MCF 10A (cell line): ENCODE measurements around the gene PRPF38B. TPM values are rescaled to one million over a fixed set of nuclear protein-coding genes. Genes with fewer than 3 reads are reported as not detected.

Experiments
- BruUV-seq: library from RNA; stranded (reverse); fragments of 400-500 nt; replicated peaks from 2 replicates; lab custom pipeline; 2021; lab: Mats Ljungman, UMichigan
- CTCF ChIA-PET: fragments of 300-600 bp; sonication (Branson Sonifier 250); formaldehyde crosslinking; extraction: SDS; loops from one replicate; lab custom pipeline; 2021; ENCODE audit warnings: antibody characterized with exemption, inconsistent platforms; lab: Yijun Ruan, JAX
- POLR2A ChIA-PET: fragments of 300-600, 350-650 bp; sonication (Branson Sonifier 250); formaldehyde crosslinking; extraction: SDS; loops from one replicate; lab custom pipeline; 2020; ENCODE audit warnings: antibody characterized with exemption, inconsistent platforms; lab: Yijun Ruan, JAX
- DNase-seq: peaks from one replicate; pipeline ENCODE4 v3.0.0-alpha.2; 2018; ENCODE audit not compliant: unreplicated experiment
- H3K27ac Mint-ChIP-seq: one replicate; pipeline ENCODE4 v1.8.0; 2022; ENCODE audit warnings: mild to moderate bottlenecking, low read depth, mixed read lengths; ENCODE audit not compliant: unreplicated experiment
- H3K27me3 Mint-ChIP-seq: one replicate; pipeline ENCODE4 v1.8.0; 2022; ENCODE audit warnings: mixed read lengths; ENCODE audit not compliant: insufficient read depth, unreplicated experiment
- H3K36me3 Mint-ChIP-seq: one replicate; pipeline ENCODE4 v1.8.0; 2022; ENCODE audit warnings: mild to moderate bottlenecking, moderate library complexity, mixed read lengths; ENCODE audit not compliant: insufficient read depth, unreplicated experiment
- H3K4me1 Mint-ChIP-seq: one replicate; pipeline ENCODE4 v1.8.0; 2022; ENCODE audit warnings: mixed read lengths; ENCODE audit not compliant: insufficient read depth, unreplicated experiment
- H3K4me3 Mint-ChIP-seq: one replicate; pipeline ENCODE4 v1.8.0; 2022; ENCODE audit warnings: mild to moderate bottlenecking, moderate library complexity, mixed read lengths; ENCODE audit not compliant: unreplicated experiment
- H3K9me3 Mint-ChIP-seq: one replicate; pipeline ENCODE4 v1.8.0; 2022; ENCODE audit warnings: mixed read lengths; ENCODE audit not compliant: unreplicated experiment
- CTCF ChIP-seq: fragments of 200-600 bp; IDR thresholded peaks from one replicate; pipeline ENCODE4 v1.8.0; 2022; ENCODE audit warnings: antibody characterized with exemption, mild to moderate bottlenecking; ENCODE audit not compliant: unreplicated experiment
- intact Hi-C: fragments of 100-400 bp; cut with micrococcal nuclease; formaldehyde crosslinking; loops from 2 replicates; pipeline ENCODE4 v1.14.1; 2022
- total RNA-seq: library from RNA; stranded (reverse); gene quantifications from 2 replicates; pipeline ENCODE4 v1.2.3, GENCODE V29; 2022

The PRPF38B gene
- total RNA-seq, 1 experiment from 2014 or later: 65.3 TPM

- H3K9me3 Mint-ChIP-seq: no peaks in the 10 kb centered on the region
- H3K27ac Mint-ChIP-seq: no peak overlapping the region
- peaks cover 7% of the 10 kb centered on the region for H3K4me1 Mint-ChIP-seq
- no peak overlapping the region for H3K4me3 Mint-ChIP-seq
- POLR2A ChIA-PET: interaction anchor here (0.6 kb wide), 1 partner anchor 81 kb away, joined by 3 read pairs; no protein-coding TSS in a partner anchor
- no TSS peak for BruUV-seq
- intact Hi-C loops: no loop called here
- H3K27me3 Mint-ChIP-seq: no peaks in the 10 kb centered on the region
- TF ChIP-seq CTCF: no peak
- H3K36me3 Mint-ChIP-seq: no peaks in the 10 kb centered on the region
- DNase-seq: no peak
- CTCF ChIA-PET: interaction anchor here (0.6 to 5.8 kb wide), 8 partner anchors 8 to 857 kb away, joined by 3 to 122 read pairs (median 8); partner anchors contain the start of gene EEIG2
These were observed 46.4 kb upstream of the PRPF38B start for GRCh38 chr1:108645564-108646184.

- Mint-ChIP-seq H3K9me3 (peaks cover 2% of the 10 kb centered on the region), H3K4me3 (no peak overlapping the region), H3K27ac (no peak overlapping the region), H3K27me3 (no peaks in the 10 kb centered on the region), H3K4me1 (peaks cover 7% of the 10 kb centered on the region), H3K36me3 (no peaks in the 10 kb centered on the region)
- CTCF ChIA-PET: interaction anchor here (1.1 to 5.8 kb wide), 4 partner anchors 9 to 133 kb away, joined by 3 to 122 read pairs (median 9); partner anchors contain the start of gene EEIG2
- no peak for TF ChIP-seq CTCF
- DNase-seq: no peak
- intact Hi-C loops: no loop called here
- no TSS peak for BruUV-seq
- POLR2A ChIA-PET: interaction anchor here (1.3 kb wide), 1 partner anchor 46 kb away, joined by 5 read pairs; the partner anchor contains the start of gene PRPF38B
These were observed 45.9 kb upstream of the PRPF38B start for GRCh38 chr1:108646265-108646647.

- no TSS peak for BruUV-seq
- H3K4me3 Mint-ChIP-seq: no peak overlapping the region
- H3K4me1 Mint-ChIP-seq: peaks cover 7% of the 10 kb centered on the region
- no peak for TF ChIP-seq CTCF
- CTCF ChIA-PET: interaction anchor here (0.7 to 5.8 kb wide), 5 partner anchors 9 to 1633 kb away, joined by 3 to 122 read pairs (median 4); partner anchors contain the start of gene EEIG2
- POLR2A ChIA-PET: interaction anchor here (1.3 kb wide), 1 partner anchor 45 kb away, joined by 5 read pairs; the partner anchor contains the start of gene PRPF38B
- intact Hi-C loops: no loop called here
- no peak overlapping the region for H3K27ac Mint-ChIP-seq
- peak; percentile 44 for DNase-seq
- H3K36me3 Mint-ChIP-seq: no peaks in the 10 kb centered on the region
- no peaks in the 10 kb centered on the region for H3K27me3 Mint-ChIP-seq
- H3K9me3 Mint-ChIP-seq: peaks cover 5% of the 10 kb centered on the region
These were observed 45.4 kb upstream of the PRPF38B start for GRCh38 chr1:108646648-108647269.

GRCh38 chr1:108653431-108654105, 38.5 kb upstream of the PRPF38B start:
- ChIA-PET CTCF (no interaction called here), POLR2A (no interaction called here)
- H3K4me3 Mint-ChIP-seq: no peak overlapping the region
- no peaks in the 10 kb centered on the region for H3K4me1 Mint-ChIP-seq
- H3K27ac Mint-ChIP-seq: no peak overlapping the region
- H3K27me3 Mint-ChIP-seq: peaks cover 14% of the 10 kb centered on the region
- no peak for DNase-seq
- intact Hi-C loops: no loop called here
- no peaks in the 10 kb centered on the region for H3K36me3 Mint-ChIP-seq
- no TSS peak for BruUV-seq
- peaks cover 5% of the 10 kb centered on the region for H3K9me3 Mint-ChIP-seq
- TF ChIP-seq CTCF: no peak
